SH-SY5Y (cell line): ENCODE measurements around the gene THRB.

Experiments
- GATA2 ChIP-seq: IDR thresholded peaks from 2 replicates; pipeline ENCODE4 v1.6.1; 2011; ENCODE audit warnings: mild to moderate bottlenecking, low read depth, low read length
- GATA3 ChIP-seq: IDR thresholded peaks from 2 replicates; pipeline ENCODE4 v1.6.1; 2011; ENCODE audit warnings: low read depth, mild to moderate bottlenecking, low read length, moderate library complexity

THRB gene

DNA sequence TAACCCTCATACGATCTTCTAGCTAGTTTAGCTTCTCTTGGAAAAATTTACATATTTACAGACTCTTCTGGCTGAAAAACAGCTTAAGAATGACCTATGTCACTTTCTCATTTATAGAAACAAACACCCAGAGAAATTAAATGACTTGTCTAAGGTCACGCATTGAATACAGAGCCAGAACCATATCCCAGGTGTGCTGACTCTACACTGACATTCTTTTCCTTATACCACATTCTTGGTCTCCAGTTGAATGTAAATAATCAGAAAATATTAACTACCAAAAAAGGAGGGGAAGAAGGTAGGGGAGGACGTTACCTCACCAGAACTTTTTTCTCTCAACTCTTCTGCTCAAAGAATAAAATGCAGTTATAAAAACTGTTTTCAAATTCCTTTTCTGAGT is 95.0 kb downstream of the THRB start:
- TF ChIP-seq GATA3 (no peak), GATA2 (no peak)

DNA sequence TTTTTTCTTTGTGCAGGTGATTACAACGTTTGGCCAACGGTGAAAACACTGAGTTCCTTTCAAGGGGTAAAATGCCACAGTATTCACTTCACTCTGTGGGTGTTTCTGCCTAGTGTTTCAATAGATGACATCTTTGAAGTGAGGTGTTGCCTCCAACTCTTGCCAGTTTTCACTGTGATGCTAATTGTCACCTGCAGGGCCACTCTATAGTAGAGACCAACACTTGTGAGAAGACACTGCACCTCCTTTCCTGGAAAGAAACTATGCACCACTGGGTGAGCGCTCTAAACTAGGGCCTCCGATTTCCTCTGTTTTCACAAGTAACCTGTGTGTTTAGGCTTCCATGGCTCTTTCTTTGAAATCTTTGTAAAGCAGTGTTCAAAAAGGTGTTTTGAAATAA is 98.3 kb downstream of the THRB start:
- TF ChIP-seq GATA3 (no peak), GATA2 (no peak)

DNA sequence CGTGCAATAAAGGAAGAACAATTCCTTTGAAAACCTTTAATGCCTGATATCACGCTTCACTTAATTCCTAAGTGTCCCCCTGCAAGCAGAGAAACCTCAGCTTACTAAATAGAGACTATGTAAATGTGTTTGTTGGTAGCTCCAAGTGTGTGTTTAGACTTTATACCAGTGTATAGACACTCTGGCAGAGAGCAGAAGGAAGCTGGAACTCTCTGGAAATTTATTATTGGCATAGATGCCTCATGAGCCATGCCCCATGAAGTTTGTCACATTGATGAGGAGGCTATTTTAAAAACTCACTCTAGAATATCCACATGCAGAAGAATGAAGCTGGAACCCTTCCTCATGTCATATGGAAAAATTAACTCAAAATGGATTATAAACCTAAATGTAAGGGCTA is 99.9 kb downstream of the THRB start:
- TF ChIP-seq GATA3 = no peak
- no peak for TF ChIP-seq GATA2

DNA sequence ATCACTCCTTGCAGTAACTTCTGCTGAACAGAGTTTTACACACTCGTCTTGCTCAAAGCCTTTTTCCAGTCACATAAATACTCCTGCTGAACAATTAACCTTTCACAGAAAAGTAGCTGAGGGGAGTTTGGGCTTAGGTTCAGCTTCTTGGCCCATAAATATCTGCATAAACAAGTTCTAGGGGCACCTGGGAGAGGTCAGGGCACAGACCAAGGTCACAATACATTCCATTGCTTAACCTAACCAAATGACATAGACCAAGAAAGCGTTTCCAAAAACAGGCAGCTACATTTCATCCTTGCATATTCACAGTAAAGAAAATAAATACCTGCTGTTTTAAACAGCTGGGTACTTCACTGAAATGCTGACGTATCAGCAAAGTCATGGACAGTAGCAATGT is 101.3 kb downstream of the THRB start:
- TF ChIP-seq GATA2 = no peak

DNA sequence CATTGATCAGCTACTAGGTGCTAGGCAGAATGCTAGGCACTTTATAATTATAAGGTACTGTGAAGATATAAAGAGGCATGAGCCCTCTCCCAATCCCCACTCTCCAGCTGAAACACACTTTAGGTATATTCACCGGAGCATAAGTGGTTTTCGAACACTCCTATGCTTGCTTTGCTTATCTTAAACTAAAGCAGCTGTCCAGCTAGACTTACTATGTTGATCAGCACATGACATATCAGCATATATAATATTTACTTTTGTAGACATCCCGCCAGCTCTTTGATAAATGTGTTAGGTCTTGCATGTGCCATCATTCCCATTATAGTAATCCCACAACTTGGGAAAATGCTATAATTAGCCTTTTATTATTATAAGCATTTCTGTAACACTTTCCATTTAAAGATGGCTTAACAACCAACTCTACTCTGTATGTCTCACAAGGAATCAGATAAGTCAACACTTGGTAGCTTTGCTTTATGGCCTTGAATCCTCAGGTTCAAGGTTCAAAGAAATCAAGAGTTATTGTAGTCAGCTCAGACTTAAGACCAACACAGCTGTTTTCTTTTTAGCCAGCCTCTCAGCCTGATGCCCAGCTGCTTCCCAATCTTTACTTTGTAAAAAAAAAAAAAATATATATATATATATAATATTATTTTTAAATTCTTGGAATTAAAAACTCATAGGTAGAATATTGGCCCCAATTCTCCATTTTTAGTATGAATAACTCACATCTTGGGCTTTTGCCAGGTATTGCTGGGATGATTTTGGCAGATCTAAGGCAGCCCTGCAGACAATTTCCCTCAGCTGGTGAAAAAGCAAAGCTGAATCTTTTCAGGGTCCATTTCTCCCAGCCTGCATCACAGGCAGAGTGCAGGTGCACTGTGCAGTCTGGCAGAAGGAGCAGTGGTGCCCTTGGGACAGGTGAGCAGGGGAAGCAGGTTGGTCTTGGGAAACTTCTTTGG is 104.2 kb downstream of the THRB start:
- TF ChIP-seq GATA2 (no peak), GATA3 (no peak)

DNA sequence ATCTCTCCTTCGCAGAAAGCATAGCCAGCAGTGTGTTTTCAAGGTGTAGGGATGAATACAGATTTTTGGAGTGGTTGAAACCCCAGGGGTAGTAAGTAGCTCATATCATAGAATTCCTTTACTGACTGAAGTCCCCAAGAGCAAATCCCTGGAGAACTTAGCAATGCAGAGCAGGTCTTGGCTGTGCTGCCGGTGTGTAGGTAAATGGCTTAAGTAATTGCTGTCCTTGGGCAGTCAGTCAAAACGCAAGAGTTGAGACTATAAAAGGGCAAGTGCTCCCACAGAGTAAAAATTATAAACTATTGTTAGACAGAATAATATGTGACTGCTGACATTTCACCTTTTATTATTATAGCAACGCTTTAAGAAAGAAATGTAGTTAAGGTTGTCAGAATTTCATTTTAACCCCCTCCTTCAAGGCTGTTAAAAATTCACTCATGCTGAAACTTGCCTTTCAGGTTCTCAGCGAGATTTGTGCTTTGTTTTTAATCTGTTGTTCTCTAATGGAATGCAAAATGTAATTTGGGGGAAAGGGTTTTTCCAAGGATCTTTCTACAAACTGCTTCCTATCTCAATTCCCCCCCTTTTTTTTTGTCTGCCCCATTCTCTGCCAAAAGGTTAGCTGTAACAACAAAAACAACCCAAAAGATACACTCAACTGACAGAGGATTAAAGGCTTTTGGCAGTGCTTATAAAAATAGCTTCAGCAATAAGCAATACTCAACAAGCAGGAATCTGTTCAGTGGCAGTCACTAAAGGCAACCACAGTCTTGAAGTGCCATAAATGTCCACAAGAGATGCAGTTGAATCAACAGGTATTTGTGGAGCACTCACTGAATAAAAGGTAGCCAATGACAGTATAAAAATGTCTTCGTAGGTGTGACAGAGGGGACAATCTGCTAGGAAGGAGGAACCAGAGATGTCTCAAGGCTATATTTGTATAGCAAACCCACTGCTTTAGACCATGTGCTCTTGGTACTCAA is 105.3 kb downstream of the THRB start:
- TF ChIP-seq GATA2 (no peak), GATA3 (no peak)

DNA sequence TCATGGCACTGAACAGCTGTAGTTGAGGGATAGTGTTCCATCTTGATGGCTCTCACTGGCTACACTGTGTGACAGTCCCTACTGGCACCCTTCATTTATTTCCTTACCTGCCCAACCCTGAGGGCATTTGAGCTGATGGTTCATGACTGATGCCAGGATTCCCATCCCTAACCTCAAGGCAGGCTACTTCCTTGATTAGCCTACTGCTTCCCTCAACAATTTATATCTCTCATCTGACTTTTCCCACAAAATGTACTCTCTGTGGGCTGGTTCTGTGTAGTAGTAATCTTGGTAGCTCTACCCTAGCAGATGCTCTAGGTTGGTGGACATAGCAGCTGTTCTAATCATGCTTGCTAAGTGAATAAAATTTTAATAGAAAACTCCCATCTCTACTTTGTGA is 106.0 kb downstream of the THRB start:
- no peak for TF ChIP-seq GATA2
- TF ChIP-seq GATA3 = no peak

DNA sequence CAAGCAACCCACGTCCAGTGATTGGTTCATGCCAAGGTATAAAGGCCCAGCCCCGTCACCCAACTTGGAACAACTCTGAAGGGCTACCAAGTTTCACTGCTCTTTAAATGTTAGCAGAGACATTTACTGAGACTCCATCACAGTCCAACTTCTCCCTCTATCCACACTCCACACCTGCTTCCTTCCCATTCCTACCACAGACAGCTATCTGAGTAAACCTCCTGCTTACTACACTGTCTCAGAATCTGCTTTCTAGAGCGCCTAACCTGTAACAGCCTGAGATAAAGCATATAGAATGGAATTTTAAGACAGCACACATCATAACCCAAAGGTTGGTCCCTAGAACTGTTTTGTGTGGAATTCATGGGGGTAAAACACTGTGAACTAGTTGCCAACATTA is 106.5 kb downstream of the THRB start:
- no peak for TF ChIP-seq GATA2

DNA sequence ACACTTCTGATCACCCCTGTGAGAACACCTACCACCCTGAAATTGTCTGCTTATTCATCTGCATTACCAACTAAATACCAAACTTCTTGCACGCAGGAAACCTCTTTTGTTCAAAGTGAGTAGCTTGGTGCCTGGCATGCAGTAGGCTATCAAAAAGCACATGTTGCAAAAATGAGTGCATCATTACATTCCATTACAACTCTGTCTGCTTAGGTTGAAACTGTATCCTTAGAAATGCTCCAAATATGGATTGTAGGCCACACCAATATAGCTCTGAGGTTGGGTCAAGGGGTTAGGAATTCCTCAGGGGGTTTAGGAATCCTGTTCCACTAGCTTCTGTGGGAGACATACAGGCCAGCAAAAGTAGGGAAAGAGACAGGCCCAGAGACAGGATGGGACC is 107.2 kb downstream of the THRB start:
- TF ChIP-seq GATA3 (no peak), GATA2 (no peak)

DNA sequence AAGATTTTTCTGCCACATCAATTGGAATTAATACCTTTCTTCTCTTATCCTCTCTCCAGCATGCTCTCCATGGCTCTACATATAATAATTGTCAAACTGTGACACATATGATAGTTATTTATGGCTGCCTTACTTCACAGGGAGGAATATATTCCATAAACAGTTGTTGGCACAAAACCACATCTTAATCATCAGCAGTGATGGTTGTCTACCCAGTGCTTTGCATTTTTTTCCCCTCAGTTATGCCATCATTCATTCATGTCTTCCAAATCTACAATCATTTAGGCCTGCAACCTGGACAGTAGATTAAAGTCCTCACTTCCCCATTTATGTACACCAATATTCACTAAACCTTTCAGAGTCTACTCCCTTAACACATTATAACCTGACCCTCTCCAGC is 107.7 kb downstream of the THRB start:
- no peak for TF ChIP-seq GATA3
- no peak for TF ChIP-seq GATA2

DNA sequence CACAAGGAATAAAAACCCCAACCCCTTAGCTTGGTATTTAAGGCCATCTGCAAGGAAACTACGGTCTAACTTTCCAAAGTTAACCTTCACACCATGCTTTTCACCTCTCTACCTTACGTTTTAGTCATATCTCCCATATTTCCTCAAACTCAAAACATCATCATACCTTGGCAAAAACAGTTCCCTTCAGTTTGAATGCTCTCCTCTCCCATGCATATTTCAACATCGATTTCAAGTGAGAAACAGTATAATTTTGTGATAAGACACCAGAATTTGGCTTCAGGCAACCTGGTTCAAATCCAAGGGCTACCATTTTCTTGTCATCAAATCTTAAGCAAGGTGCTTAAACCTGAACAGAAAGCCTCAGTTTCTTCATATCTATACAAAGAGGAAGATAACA is 108.2 kb downstream of the THRB start:
- TF ChIP-seq GATA3 (no peak), GATA2 (no peak)

DNA sequence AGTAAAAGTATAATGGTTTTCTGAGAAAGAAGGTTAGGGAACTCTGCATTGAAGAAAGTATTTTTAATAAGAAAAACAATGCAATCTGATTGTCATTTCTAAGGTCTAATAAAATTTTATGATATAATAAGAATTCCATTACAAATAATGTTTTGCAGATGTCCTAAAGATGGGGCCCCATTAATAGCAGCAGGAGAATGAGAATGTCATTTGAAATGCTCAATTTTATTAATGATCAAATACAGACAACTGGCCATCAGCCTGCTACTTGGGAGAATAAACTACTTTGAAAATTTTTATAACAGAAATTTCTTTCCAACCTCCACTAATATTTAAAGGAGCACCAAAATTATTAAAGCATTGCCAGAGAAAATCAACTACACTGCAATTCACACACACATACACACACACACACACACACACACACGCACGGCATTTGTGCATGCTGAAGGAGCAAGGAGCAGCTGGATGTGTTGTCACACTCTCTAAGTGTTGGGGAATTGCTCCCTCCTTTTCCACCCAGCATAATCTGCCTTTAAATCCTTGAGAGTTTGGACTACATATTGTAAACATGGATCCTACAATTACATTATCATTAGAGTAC is 109.5 kb downstream of the THRB start:
- TF ChIP-seq GATA2 (no peak), GATA3 (no peak)

DNA sequence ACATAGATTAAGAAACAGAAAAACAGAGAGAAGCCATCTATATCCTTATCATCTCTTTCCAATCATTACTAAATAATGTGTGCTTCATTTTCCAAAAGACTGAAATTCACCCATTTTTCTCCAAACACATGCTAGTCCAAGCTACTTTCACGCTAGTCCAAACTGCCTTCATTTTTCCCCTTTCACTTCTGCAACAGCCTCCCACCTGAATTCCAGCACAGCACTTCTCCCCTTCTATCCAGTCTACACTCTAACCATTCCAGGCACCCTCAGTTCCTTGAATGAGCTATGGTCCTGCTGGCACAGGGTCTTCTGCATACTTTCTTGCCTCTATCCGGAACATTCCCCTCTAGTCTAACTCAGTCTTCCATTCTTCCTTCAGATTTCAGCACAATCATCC is 112.0 kb downstream of the THRB start:
- no peak for TF ChIP-seq GATA2
- no peak for TF ChIP-seq GATA3

DNA sequence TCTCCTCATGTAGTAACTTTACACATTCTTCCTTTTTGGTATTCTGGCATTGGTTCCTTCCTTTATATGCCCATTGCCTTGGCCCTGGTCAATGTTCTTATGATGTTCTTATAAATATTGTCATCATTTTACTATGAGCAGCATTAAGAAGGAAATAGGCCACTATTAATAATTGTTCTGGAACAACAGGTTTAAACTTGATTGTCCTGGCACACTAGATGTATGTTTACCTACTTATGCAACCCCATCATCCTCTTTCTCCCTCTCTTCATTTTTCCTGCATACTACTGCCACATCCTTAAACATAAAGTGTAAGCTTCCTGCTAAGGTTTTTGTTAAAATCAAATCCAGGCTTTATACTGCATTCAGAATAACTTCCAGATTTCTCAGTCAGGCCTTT is 114.7 kb downstream of the THRB start:
- TF ChIP-seq GATA3 (no peak), GATA2 (no peak)

DNA sequence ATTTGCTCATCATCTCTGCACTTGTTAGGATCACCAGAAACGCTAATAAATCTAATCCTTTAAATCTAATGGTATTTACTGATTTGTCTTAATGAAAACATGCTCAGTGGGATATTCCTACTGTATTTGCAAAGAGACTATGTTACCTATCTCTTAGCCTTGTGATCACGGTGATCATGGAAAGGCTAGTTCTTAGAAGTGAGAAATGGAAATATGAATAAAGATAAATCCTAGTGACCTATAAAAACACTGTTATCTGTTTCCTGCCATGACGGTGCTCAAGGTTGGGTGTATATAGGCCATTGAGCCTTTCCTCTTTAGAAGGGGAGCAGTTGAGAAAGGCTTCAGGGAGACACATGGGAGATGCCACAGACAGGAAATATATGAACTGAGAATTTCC is 116.3 kb downstream of the THRB start:
- TF ChIP-seq GATA2 = no peak
- no peak for TF ChIP-seq GATA3
